T-helper 1 cell treated with Interleukin-12 subunit alpha and Interleukin-12 subunit beta and Interleukin-4 antibody, amounts not matched to agents 30 ng/mL and 1 ng/mL, for 36 hours (primary cell): ENCODE results near the gene DMAC2. TPM values are rescaled to one million over a fixed set of nuclear protein-coding genes. Genes with fewer than 3 reads are reported as not detected.
"Not testable (repeated sequence)": the region's sequence is repeated elsewhere in the genome, so short reads cannot be mapped to it uniquely, and the experiment has no call there.

ENCODE experiments used
- intact Hi-C: fragments of 100-400 bp; cut with micrococcal nuclease; formaldehyde crosslinking; loops from one replicate; pipeline ENCODE4 v1.15.1; 2024
- total RNA-seq: library from RNA; stranded (reverse); gene quantifications from 2 replicates; pipeline ENCODE4 v1.2.3, GENCODE V29; 2022

The DMAC2 gene
- total RNA-seq, 1 donor from 2014 or later, result 42.0 TPM

- intact Hi-C loops, result no loop called here
Observed at GRCh38 chr19:41424335-41425173, 15.2 kb downstream of the DMAC2 start.

GRCh38 chr19:41422955-41423354 lies 16.8 kb downstream of the DMAC2 start:
- intact Hi-C loops, result no loop called here

GRCh38 chr19:41422456-41422855 lies 17.3 kb downstream of the DMAC2 start:
- intact Hi-C loops, result no loop called here

DNA sequence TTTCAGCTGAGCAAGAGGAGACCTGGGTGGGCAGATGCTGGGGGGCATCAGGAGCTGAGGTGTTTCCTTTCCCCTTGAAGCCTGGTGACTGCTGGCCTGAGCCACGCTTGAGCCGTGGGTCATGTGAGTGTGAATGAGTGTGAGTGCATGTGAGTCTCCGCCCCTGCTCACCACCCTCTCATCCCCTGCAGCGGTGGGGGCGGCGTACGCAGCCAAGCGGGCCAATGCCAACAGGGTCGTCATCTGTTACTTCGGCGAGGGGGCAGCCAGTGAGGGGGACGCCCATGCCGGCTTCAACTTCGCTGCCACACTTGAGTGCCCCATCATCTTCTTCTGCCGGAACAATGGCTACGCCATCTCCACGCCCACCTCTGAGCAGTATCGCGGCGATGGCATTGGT lies 17.7 kb downstream of the DMAC2 start:
- intact Hi-C loops, result no loop called here

DNA sequence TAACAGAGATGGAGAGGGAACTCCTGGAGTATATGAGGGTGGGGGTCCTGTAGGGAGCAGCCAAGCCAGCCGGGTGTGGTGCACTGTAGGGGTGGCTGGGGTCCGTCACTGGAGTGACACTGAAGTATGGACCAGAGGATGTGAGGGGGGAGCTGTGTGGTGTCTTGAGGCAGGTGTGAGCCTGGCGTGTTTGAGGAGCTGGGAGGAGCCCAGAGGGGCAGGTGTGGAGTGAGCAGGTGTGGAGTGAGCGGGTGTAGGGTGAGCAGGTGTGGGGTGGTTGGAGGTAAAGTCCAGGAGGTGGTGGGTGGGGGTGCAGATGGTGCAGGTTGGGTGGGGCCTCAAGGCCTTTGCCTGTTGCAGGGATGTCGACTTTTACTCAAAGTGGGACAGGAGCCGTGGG lies 18.4 kb downstream of the DMAC2 start:
- intact Hi-C loops, result no loop called here

DNA sequence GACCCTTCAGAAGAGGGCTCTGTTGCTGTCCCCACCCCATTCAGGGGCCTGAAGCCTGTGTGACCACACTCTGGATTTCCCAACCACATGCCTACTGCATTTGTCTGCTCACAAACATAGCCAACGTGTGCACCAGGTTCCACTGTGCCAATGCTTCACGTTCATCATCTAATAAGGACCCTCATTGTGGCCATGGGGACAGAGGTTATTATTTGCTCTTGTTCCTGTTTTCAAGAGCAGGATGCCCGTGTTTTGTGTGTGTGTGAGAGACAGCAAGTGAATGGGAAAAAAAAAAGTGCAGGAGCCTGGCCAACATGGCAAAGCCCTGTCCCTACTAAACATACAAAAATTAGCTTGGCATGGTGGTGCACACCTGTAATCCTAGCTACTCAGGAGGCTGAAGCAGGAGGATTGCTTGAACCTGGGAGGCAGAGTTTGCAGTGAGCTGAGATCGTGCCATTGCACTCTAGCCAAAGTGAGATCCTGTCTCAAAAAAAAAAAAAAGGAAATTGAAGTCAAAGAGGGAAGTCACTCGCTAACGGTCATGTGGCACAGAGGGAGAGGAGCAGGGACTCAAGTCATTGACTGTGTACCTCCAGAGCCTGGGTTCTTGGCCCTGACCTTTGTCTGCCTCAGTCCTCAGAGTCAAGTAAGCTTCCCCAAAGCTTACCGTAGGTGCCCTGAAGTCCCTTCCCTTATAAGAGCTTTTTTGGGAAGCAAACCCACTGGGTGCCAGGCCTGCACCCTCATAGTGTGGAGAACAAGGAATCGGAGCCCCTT lies 19.4 kb downstream of the DMAC2 start:
- intact Hi-C loops, result no loop called here

DNA sequence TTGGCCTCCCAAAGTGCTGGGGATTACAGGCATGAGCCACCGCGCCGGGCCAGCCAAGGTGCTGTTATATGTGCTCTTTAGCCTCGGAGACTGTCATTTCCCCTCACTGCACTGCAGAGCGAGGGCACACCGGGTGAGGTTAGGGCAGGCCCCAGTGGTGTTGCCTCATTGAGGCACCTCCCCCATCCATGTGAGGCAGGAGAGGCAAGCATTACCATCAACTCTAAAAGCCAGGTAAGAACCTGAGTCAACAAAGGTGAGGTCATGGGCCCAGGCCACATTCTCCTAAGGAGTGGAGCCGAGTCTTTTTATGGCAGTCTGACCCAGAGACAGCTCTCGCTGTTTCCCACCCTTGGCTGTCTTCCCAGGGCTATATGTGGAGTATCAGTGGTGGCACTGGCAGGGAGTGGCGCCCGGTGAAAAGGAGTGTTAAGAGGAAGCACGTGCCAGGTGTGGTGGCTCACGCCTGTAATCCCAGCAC lies 23.5 kb downstream of the DMAC2 start:
- intact Hi-C loops, result no loop called here

- intact Hi-C loops, result no loop called here
Observed at GRCh38 chr19:41415154-41415571, 24.5 kb downstream of the DMAC2 start.

DNA sequence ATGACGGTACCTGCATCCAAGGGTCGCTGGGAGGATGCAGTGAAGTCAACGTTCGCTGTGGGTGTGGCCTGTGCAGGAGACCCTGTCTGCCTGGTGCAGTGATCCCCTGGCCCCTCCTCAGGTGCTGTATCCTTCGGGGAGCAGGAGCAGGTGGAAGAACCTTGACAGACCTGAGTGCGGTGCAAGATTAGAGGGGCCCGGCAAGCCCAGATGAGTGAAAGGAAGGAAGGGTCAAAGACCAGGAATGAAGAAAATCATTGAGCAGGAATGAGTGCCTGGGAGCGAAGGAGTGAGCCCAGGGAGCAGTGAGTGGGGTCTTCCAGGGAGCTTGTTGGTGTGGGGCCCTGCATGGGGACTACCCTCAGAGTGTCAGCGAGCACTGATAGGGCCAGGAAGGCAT lies 25.3 kb downstream of the DMAC2 start:
- intact Hi-C loops, result no loop called here

DNA sequence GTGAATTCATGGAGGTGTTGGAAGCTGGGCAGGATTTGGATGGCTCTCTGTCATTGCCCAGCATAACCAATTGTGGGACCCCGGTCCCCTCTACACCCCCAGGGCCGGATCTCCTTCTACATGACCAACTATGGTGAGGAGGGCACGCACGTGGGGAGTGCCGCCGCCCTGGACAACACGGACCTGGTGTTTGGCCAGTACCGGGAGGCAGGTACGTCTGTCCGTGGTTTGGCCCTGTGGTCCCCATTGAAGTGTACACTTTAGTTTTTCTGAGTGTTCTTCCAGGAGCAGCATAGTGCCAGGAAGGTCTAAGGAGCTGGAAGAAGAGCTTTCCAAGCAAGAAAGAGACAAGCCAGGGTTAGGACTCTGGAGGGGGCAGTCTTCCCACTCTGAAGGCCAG lies 25.8 kb downstream of the DMAC2 start:
- intact Hi-C loops, result no loop called here

- intact Hi-C loops, result no loop called here
Observed at GRCh38 chr19:41412953-41413352, 26.8 kb downstream of the DMAC2 start.

GRCh38 chr19:41411968-41412265 lies 27.8 kb downstream of the DMAC2 start:
- intact Hi-C loops, result no loop called here

DNA sequence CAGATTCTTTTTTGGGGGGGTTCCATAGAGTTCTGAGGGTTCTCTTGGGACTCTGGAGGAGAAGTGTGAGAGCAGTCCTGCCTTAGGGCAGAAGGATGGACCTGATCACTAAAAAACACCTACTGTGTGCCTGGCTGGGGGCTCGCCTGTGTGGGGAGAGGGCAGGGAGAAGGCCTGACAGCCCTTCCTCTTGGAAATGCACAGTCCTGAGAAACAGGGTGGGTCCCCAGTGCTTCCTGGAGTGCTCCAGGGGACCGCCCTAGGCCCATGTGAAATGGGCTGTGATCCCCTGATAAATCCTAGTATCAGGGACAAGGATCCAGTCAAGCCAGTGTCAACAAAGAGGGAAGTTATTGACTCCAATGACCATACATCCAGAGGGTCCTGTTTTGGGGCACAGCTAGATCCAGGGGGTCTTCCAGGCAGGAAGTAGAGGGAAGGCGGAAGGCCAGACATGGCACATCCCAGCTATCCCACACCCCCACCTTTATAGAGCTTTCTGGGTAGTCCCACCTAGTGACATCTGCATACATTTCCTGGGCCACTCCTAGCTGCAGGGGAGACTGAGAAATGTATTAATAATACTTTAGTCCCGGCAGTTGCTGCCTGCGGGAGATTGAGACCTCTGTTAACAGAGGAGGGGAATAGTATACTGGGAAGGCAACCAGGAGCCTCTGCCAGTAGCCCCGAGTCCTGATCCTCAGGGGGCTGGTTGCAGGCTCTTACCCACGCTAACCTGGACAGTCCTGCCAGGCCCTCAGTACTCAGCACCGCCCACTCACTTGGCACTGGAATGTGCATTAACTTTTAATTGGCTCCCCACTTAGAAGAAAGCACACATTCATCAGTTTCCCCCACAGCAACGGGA lies 28.4 kb downstream of the DMAC2 start:
- intact Hi-C loops, result no loop called here

- intact Hi-C loops, result no loop called here
Observed at GRCh38 chr19:41410336-41411054, 29.2 kb downstream of the DMAC2 start.

- intact Hi-C loops, result no loop called here
Observed at GRCh38 chr19:41409288-41409687, 30.4 kb downstream of the DMAC2 start.

DNA sequence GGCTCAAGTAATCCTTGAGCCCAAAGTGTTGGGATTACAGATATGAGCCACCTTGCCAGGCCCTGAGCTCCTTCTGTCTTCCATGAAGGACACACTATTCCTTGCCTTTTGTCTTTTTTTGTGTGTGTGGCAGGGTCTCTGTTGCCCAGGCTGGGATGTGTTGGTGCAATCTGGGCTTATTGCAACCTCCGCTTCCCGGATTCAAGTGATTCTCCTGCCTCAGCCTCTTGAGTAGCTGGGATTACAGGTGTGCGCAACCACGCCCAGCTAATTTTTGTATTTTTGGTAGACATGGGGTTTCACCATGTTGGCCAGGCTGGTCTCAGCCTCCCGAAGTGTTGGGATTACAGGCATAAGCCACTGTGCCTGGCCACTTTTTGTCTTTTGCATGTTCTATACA lies 30.9 kb downstream of the DMAC2 start:
- intact Hi-C loops, result not testable (repeated sequence)

GRCh38 chr19:41408256-41408655 lies 31.5 kb downstream of the DMAC2 start:
- intact Hi-C loops, result no loop called here

- intact Hi-C loops, result no loop called here
Observed at GRCh38 chr19:41407271-41407670, 32.4 kb downstream of the DMAC2 start.

DNA sequence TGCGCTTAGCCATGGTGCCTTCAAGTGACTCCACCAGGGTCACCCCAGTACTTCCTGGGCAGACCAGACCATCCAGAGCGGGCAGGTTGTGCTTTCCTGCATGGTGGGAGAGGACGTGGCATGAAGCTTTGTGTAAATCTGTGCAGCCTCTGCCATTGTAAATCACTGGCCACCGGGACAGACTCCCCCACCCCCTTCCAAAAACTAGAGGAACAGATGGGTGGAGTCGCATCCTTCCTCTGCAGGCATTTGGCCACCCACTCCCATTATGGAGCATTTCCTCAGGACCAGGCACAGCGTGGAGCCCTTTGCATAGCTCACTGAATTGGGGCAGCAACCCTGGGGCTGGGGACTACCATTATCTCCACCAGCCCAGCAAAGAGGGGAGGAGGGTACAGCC lies 33.9 kb downstream of the DMAC2 start:
- intact Hi-C loops, result no loop called here

DNA sequence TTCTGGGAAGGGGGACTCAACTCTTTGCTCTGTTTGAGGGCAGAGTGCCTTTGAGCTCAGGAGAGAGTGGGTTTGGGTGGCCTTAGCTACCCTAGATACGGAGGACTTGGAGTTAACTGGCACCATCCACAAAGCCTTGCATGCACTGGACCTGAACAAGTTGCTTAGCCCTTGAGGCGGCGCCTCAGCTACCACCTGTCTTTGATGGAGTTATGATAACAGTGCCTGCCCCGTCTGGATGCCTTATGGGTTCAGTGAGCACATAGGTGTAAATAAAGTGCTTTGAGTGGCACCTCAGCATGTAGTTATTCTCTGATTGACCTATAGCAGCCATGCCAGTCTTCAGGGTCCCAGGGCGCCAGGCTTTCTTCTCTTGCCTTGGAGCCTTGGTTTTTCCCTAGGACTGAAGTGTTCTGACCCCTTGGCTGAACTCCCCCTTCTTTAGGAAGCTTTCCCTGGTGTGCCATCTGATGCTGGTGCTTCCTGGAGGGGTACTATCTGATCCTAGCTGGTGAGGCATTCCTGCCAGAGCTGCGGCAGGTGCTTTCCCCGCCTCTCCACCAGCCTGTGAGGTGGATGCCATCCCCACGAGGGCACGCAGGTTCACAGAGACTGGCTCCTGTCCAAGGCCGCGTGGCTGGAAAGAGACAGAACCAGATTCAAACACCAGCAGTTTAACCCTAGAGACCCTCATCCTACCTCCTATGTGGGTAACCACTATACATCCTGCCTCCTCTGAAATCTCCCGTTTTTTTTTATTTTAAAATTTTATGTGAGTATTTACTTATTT lies 36.3 kb downstream of the DMAC2 start:
- intact Hi-C loops, result no loop called here
